ENCODE data around the gene CHCHD10. TPM values are rescaled to one million over a fixed set of nuclear protein-coding genes. Genes with fewer than 3 reads are reported as not detected.

Gene CHCHD10
- total RNA-seq, 1 donor from 2014 or later, result 60.9 TPM

- Histone ChIP-seq H3K4me2 (ENCODE audit: low read length) (no peak overlapping the region), H3K9me3 (ENCODE audit: insufficient read depth, low read depth, low read length) (no peaks in the 10 kb centered on the region), H3K36me3 (ENCODE audit: insufficient read depth, low read length) (peaks cover 48% of the 10 kb centered on the region), H3K4me1 (ENCODE audit: insufficient read depth, low read length) (no peaks in the 10 kb centered on the region), H3K4me3 (ENCODE audit: insufficient read depth, low read depth, low read length) (no peak overlapping the region), H2AFZ (ENCODE audit: low read depth, low read length) (no peak overlapping the region), H3K27ac (ENCODE audit: low read depth, low read length) (no peak overlapping the region), H3K79me2 (ENCODE audit: insufficient read depth, low read length) (peaks cover 5% of the 10 kb centered on the region), H4K20me1 (ENCODE audit: insufficient read depth, low read length) (peaks cover 14% of the 10 kb centered on the region), H3K27me3 (ENCODE audit: insufficient read depth, low read length) (no peaks in the 10 kb centered on the region), H3K9ac (ENCODE audit: low read length) (no peak overlapping the region)
- Mint-ChIP-seq H3K4me3 (ENCODE audit: unreplicated experiment) (no peak overlapping the region), H3K4me1 (ENCODE audit: low read depth, unreplicated experiment) (no peaks in the 10 kb centered on the region), H3K36me3 (ENCODE audit: low read depth, unreplicated experiment) (peaks cover 23% of the 10 kb centered on the region), H3K27me3 (ENCODE audit: low read depth, unreplicated experiment) (no peaks in the 10 kb centered on the region), H3K9me3 (ENCODE audit: unreplicated experiment) (no peaks in the 10 kb centered on the region), H3K27ac (ENCODE audit: unreplicated experiment) (no peak overlapping the region)
- FAIRE-seq (no peak), DNase-seq (ENCODE audit: low read depth) (no peak)
- TF ChIP-seq EZH2 (IDR thresholded peaks at IDR 0.05; ENCODE audit: insufficient read depth, low read length) (no peak), CTCF (IDR thresholded peaks at IDR 0.05; ENCODE audit: insufficient read depth, low read depth, low read length) (no peak)
Observed at GRCh38 chr22:23801886-23802377, 34.2 kb upstream of the CHCHD10 start.

- no peak overlapping the region for H3K4me3 Mint-ChIP-seq (ENCODE audit: unreplicated experiment)
- FAIRE-seq, result no peak
- Histone ChIP-seq H3K4me1 (ENCODE audit: insufficient read depth, low read length) (no peaks in the 10 kb centered on the region), H3K36me3 (ENCODE audit: insufficient read depth, low read length) (peaks cover 49% of the 10 kb centered on the region), H3K27ac (ENCODE audit: low read depth, low read length) (no peak overlapping the region), H3K27me3 (ENCODE audit: insufficient read depth, low read length) (no peaks in the 10 kb centered on the region), H2AFZ (ENCODE audit: low read depth, low read length) (no peak overlapping the region), H3K9ac (ENCODE audit: low read length) (no peak overlapping the region), H3K9me3 (ENCODE audit: insufficient read depth, low read depth, low read length) (no peaks in the 10 kb centered on the region), H3K4me3 (ENCODE audit: insufficient read depth, low read depth, low read length) (no peak overlapping the region), H4K20me1 (ENCODE audit: insufficient read depth, low read length) (peaks cover 18% of the 10 kb centered on the region), H3K4me2 (ENCODE audit: low read length) (no peak overlapping the region), H3K79me2 (ENCODE audit: insufficient read depth, low read length) (peaks cover 5% of the 10 kb centered on the region)
- no peak for TF ChIP-seq EZH2 (IDR thresholded peaks at IDR 0.05; ENCODE audit: insufficient read depth, low read length)
- no peak for TF ChIP-seq CTCF (IDR thresholded peaks at IDR 0.05; ENCODE audit: insufficient read depth, low read depth, low read length)
- no peak overlapping the region for H3K27ac Mint-ChIP-seq (ENCODE audit: unreplicated experiment)
- H3K9me3 Mint-ChIP-seq (ENCODE audit: unreplicated experiment), result no peaks in the 10 kb centered on the region
- DNase-seq (ENCODE audit: low read depth), result no peak
- H3K4me1 Mint-ChIP-seq (ENCODE audit: low read depth, unreplicated experiment), result no peaks in the 10 kb centered on the region
- H3K36me3 Mint-ChIP-seq (ENCODE audit: low read depth, unreplicated experiment), result peaks cover 25% of the 10 kb centered on the region
- no peaks in the 10 kb centered on the region for H3K27me3 Mint-ChIP-seq (ENCODE audit: low read depth, unreplicated experiment)
Observed at GRCh38 chr22:23801238-23801821, 33.6 kb upstream of the CHCHD10 start.
